Measurements from ENCODE around the gene VMAC. TPM values are rescaled to one million over a fixed set of nuclear protein-coding genes. Genes with fewer than 3 reads are reported as not detected.

Gene VMAC
- total RNA-seq, 1 experiment from 2014 or later = 4.3 TPM

DNA sequence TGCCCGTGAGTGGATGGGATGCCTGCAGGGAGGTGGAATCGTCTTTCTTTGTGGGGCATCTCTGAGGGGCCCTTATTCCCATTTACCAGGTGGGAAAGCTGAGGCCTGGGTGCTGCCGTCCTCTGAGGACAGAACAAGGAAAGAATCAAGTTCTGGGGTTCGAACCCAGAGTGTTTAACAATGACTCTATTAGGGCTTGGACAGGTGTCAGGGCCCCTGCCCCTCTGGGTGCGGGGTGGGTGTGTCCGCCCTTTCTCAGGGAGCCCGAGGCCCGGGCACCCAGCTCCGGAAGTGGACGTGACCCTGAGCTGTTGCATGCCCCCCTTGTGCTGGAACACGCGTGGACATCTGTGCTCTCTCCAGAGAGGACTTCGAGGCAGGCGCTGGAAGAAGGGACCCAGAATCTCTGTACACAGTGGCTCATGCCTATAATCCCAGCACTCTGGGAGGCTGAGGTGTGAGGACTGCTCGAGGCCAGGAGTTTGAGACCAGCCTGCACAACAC lies 11.8 kb upstream of the VMAC start:
- H3K4me1 Mint-ChIP-seq (ENCODE audit: low read depth, unreplicated experiment) = no peaks in the 10 kb centered on the region
- no peak for DNase-seq
- peak overlapping the region; percentile 45 for H3K27ac Mint-ChIP-seq (ENCODE audit: unreplicated experiment)
- CTCF ChIA-PET = interaction anchor here (1.1 to 2.3 kb wide), 2 partner anchors 89 kb away, joined by 7 to 15 read pairs; partner anchors contain the start of gene NRTN
- H3K9me3 Mint-ChIP-seq (ENCODE audit: low read depth, unreplicated experiment) = no peaks in the 10 kb centered on the region
- peaks cover 13% of the 10 kb centered on the region for H3K27me3 Mint-ChIP-seq (ENCODE audit: unreplicated experiment)
- intact Hi-C loops (cut with micrococcal nuclease; ENCODE audit: unreplicated experiment) = loop anchor here (5.0 kb wide), 1 partner anchor 91 kb away; no protein-coding TSS in a partner anchor
- TF ChIP-seq, protein P1, sequence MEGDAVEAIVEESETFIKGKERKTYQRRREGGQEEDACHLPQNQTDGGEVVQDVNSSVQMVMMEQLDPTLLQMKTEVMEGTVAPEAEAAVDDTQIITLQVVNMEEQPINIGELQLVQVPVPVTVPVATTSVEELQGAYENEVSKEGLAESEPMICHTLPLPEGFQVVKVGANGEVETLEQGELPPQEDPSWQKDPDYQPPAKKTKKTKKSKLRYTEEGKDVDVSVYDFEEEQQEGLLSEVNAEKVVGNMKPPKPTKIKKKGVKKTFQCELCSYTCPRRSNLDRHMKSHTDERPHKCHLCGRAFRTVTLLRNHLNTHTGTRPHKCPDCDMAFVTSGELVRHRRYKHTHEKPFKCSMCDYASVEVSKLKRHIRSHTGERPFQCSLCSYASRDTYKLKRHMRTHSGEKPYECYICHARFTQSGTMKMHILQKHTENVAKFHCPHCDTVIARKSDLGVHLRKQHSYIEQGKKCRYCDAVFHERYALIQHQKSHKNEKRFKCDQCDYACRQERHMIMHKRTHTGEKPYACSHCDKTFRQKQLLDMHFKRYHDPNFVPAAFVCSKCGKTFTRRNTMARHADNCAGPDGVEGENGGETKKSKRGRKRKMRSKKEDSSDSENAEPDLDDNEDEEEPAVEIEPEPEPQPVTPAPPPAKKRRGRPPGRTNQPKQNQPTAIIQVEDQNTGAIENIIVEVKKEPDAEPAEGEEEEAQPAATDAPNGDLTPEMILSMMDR (IDR thresholded peaks at IDR 0.05; ENCODE audit: unreplicated experiment) = peak; percentile 13
- no peak overlapping the region for H3K4me3 Mint-ChIP-seq (ENCODE audit: low read depth, unreplicated experiment)
- TSS peak; percentile 41 for BruUV-seq (replicated peaks)
- H3K36me3 Mint-ChIP-seq (ENCODE audit: insufficient read depth, unreplicated experiment) = peaks cover 14% of the 10 kb centered on the region

DNA sequence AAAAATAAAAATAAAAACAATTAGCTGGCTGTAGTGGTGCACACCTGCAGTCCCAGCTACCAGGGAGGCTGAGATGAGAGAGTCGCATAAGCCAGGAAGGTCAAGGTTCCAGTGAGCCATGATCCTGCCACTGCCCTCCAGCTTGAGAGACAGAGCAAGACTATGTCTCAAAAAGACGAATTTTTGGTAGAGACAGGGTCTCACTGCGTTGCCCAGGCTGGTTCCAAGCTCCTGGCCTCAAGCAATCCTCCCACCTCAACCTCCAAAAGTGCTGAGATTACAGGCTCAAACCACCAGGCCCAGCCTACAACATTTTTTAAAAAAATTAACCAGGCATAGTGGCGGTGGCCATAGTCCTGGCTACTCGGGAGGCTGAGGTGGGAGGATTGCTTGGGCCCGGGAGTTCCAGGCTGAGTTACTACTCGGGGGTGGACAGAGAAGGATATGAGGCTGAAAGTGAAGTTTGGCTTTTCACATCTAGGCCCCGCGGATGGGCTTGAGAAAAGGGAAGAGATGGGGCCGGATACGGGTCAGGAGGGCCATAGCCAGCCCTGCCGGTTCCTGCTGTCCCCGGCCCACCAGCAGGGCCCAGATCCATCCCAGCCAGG lies 11.3 kb upstream of the VMAC start:
- Mint-ChIP-seq H3K27me3 (ENCODE audit: unreplicated experiment) (peaks cover 13% of the 10 kb centered on the region), H3K4me3 (ENCODE audit: low read depth, unreplicated experiment) (no peak overlapping the region), H3K27ac (ENCODE audit: unreplicated experiment) (no peak overlapping the region), H3K4me1 (ENCODE audit: low read depth, unreplicated experiment) (no peaks in the 10 kb centered on the region), H3K36me3 (ENCODE audit: insufficient read depth, unreplicated experiment) (peaks cover 14% of the 10 kb centered on the region), H3K9me3 (ENCODE audit: low read depth, unreplicated experiment) (no peaks in the 10 kb centered on the region)
- no TSS peak for BruUV-seq (replicated peaks)
- intact Hi-C loops (cut with micrococcal nuclease; ENCODE audit: unreplicated experiment) = loop anchor here (5.0 kb wide), 1 partner anchor 91 kb away; no protein-coding TSS in a partner anchor
- CTCF ChIA-PET = interaction anchor here (1.1 kb wide), 1 partner anchor 89 kb away, joined by 7 read pairs; the partner anchor contains the start of gene NRTN
- TF ChIP-seq, protein P1 (IDR thresholded peaks at IDR 0.05; ENCODE audit: unreplicated experiment) = no peak
- no peak for DNase-seq

DNA sequence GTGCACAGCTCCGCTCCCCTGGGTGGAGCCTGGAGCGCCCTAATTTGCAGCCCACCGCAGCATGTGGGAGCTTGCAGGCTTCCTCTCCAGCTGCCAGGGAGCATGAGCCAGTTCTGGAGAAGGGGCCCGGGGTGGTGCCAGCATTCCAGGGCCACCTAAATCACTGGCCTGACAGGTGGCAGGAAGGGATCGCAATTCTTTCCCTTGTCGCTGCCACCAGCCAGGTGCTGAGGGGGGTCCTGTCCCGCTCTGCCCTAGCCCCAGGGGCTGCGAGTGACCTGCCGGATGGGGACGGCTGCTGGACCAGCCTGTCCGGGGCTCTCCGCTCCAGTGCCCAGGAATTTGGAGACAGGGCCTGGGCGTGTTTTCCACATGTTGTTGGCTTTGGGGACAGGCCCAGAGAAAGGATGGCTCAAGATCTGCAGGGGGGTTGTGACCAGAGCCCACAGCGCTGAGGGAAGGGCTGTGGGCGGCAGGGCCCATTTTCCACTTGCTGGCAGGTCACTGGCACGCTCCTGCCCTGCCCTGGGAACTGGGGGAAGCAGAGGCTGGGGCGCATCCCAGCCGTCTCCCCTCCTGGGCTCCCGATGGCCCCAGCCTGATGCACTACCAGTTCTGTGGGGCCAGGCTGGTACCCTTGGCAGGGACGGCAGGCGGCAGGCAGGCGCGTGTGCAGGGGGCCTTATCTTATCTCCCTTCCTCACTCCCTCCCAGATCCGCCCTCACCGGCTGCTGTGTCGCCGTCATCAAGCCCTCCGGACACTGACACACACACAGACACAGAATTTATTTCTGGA lies 10.6 kb upstream of the VMAC start:
- H3K4me3 Mint-ChIP-seq (ENCODE audit: low read depth, unreplicated experiment) = no peak overlapping the region
- no TSS peak for BruUV-seq (replicated peaks)
- TF ChIP-seq, protein P1 (IDR thresholded peaks at IDR 0.05; ENCODE audit: unreplicated experiment) = no peak
- H3K27ac Mint-ChIP-seq (ENCODE audit: unreplicated experiment) = no peak overlapping the region
- H3K4me1 Mint-ChIP-seq (ENCODE audit: low read depth, unreplicated experiment) = no peaks in the 10 kb centered on the region
- H3K27me3 Mint-ChIP-seq (ENCODE audit: unreplicated experiment) = peaks cover 11% of the 10 kb centered on the region
- CTCF ChIA-PET = interaction anchor here (1.1 kb wide), 1 partner anchor 90 kb away, joined by 7 read pairs; the partner anchor contains the start of gene NRTN
- H3K9me3 Mint-ChIP-seq (ENCODE audit: low read depth, unreplicated experiment) = no peaks in the 10 kb centered on the region
- peaks cover 14% of the 10 kb centered on the region for H3K36me3 Mint-ChIP-seq (ENCODE audit: insufficient read depth, unreplicated experiment)
- intact Hi-C loops (cut with micrococcal nuclease; ENCODE audit: unreplicated experiment) = loop anchor here (5.0 kb wide), 1 partner anchor 92 kb away; no protein-coding TSS in a partner anchor
- no peak for DNase-seq

DNA sequence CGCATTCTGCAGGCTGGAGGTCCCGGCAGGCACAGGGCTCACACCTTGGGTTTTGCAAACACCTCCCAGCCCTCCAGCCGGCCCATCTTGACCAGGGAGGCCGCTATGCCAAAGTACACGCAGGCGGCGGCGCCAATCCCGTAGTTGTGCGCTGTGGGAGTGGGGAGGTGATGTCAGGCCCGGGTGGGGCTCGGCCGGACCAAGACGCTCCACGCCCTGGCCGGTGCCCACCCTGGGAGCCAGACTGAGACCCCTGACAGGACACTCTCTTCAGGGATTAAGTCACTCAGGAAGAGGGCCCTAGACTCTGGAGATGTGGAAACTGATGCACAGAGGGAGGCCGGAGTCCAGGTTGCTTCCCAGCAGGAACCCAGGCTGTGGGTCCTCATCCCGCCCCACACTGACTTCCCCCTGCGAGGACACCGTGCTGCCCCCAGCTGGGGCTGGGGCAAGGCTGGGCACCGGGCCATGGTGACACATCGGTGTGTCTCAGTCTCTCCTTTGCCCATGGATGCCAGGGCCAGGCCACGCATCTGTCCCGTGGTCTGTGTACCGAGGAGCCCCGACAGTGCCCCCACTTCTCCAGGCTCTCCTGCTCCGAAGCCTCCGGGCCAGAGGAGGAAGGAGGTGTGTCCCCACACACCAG lies 9.8 kb upstream of the VMAC start:
- intact Hi-C loops (cut with micrococcal nuclease; ENCODE audit: unreplicated experiment) = loop anchor here (5.0 kb wide), 1 partner anchor 93 kb away; no protein-coding TSS in a partner anchor
- BruUV-seq (replicated peaks) = no TSS peak
- peaks cover 14% of the 10 kb centered on the region for H3K36me3 Mint-ChIP-seq (ENCODE audit: insufficient read depth, unreplicated experiment)
- TF ChIP-seq, protein P1 (IDR thresholded peaks at IDR 0.05; ENCODE audit: unreplicated experiment) = no peak
- DNase-seq = no peak
- peaks cover 4% of the 10 kb centered on the region for H3K27me3 Mint-ChIP-seq (ENCODE audit: unreplicated experiment)
- CTCF ChIA-PET = no interaction called here
- H3K9me3 Mint-ChIP-seq (ENCODE audit: low read depth, unreplicated experiment) = no peaks in the 10 kb centered on the region
- H3K4me1 Mint-ChIP-seq (ENCODE audit: low read depth, unreplicated experiment) = no peaks in the 10 kb centered on the region
- no peak overlapping the region for H3K4me3 Mint-ChIP-seq (ENCODE audit: low read depth, unreplicated experiment)
- no peak overlapping the region for H3K27ac Mint-ChIP-seq (ENCODE audit: unreplicated experiment)

Measured in Calu3 (cell line).